ENCODE results near the gene UNK. TPM values are rescaled to one million over a fixed set of nuclear protein-coding genes. Genes with fewer than 3 reads are reported as not detected.
"Not testable (repeated sequence)": the region's sequence is repeated elsewhere in the genome, so short reads cannot be mapped to it uniquely, and the experiment has no call there.

The UNK gene
- total RNA-seq, 2 donors from 2014 or later: 30.3 to 33.4 TPM

DNA sequence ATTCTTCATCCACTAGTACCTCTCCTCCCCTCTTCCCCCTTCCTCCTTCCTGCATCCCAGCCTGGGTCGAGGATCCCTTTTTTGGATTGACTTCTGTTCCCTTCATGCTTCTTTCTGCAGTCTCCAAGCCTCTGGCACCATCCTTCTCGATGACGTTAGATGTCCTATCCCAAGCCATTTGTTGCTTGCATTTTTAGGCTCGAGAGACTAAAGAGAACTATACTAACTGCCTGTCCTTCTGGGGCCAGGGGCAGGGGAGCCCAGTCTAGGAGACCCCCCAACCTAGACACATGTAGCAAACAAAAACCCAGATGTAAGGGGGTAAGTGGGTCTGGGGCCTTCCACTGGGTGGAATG, 23.9 kb downstream of the UNK start:
- no peak for ATAC-seq
- no peak overlapping the region for H3K4me3 Mint-ChIP-seq

GRCh38 chr17:75808905-75809621, 24.5 kb downstream of the UNK start:
- no peaks in the 10 kb centered on the region for H3K9me3 ChIP-seq (ENCODE audit: control insufficient read depth, low read length, poor library complexity, severe bottlenecking)
- ATAC-seq: no peak
- Mint-ChIP-seq H3K27me3 (no peaks in the 10 kb centered on the region), H3K4me3 (no peak overlapping the region), H3K27ac (peak overlapping the region; percentile 78), H3K36me3 (ENCODE audit: low read depth) (peaks cover 2% of the 10 kb centered on the region), H3K4me1 (peaks cover 5% of the 10 kb centered on the region)
- DNase-seq: no peak

More for the DNA sequence above, 23.9 kb downstream of the UNK start:
- H3K27me3 Mint-ChIP-seq: no peaks in the 10 kb centered on the region
- no peak for DNase-seq
- peak overlapping the region; percentile 78 for H3K27ac Mint-ChIP-seq
- H3K36me3 Mint-ChIP-seq (ENCODE audit: low read depth): peaks cover 2% of the 10 kb centered on the region
- H3K9me3 ChIP-seq (ENCODE audit: control insufficient read depth, low read length, poor library complexity, severe bottlenecking): no peaks in the 10 kb centered on the region
- peaks cover 6% of the 10 kb centered on the region for H3K4me1 Mint-ChIP-seq

- ATAC-seq (no peak), DNase-seq (no peak)
- peaks cover 2% of the 10 kb centered on the region for H3K36me3 Mint-ChIP-seq (ENCODE audit: low read depth)
- no peaks in the 10 kb centered on the region for H3K27me3 Mint-ChIP-seq
- no peak overlapping the region for H3K4me3 Mint-ChIP-seq
- H3K27ac Mint-ChIP-seq: no peak overlapping the region
- H3K4me1 Mint-ChIP-seq: peaks cover 5% of the 10 kb centered on the region
- H3K9me3 ChIP-seq (ENCODE audit: control insufficient read depth, low read length, poor library complexity, severe bottlenecking): no peaks in the 10 kb centered on the region
Measured at GRCh38 chr17:75809631-75810111, 25.1 kb downstream of the UNK start.

- peaks cover 5% of the 10 kb centered on the region for H3K4me1 Mint-ChIP-seq
- peaks cover 2% of the 10 kb centered on the region for H3K36me3 Mint-ChIP-seq (ENCODE audit: low read depth)
- no peaks in the 10 kb centered on the region for H3K9me3 ChIP-seq (ENCODE audit: control insufficient read depth, low read length, poor library complexity, severe bottlenecking)
- H3K4me3 Mint-ChIP-seq: no peak overlapping the region
- no peaks in the 10 kb centered on the region for H3K27me3 Mint-ChIP-seq
- ATAC-seq: no peak
- no peak overlapping the region for H3K27ac Mint-ChIP-seq
- no peak for DNase-seq
Measured at GRCh38 chr17:75810216-75810615, 25.6 kb downstream of the UNK start.

GRCh38 chr17:75810756-75811155, 26.1 kb downstream of the UNK start:
- not testable (repeated sequence) for H3K4me1 Mint-ChIP-seq

DNA sequence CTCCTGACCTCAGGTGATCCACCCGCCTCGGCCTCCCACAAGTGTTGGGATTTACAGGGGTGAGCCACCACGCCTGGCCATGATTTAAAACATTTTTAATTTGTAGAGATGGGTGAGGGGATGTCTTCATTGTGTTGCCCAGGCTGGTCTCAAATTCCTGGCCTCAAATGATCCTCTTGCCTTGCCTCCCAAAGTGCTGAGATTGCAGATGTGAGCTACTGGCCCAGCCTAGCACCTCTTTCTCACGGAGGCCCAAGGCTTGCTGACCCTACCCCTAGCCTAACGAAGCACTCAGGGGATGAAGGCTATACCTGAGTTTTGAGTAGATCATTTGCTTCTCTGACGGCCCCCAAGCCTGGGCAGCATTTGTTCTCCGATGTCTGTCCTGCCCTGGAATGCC, 26.6 kb downstream of the UNK start:
- Mint-ChIP-seq H3K27me3 (no peaks in the 10 kb centered on the region), H3K36me3 (ENCODE audit: low read depth) (peaks cover 2% of the 10 kb centered on the region), H3K27ac (peak overlapping the region; percentile 19)

More at GRCh38 chr17:75810756-75811155, 26.1 kb downstream of the UNK start:
- H3K9me3 ChIP-seq (ENCODE audit: control insufficient read depth, low read length, poor library complexity, severe bottlenecking); H3K27me3 Mint-ChIP-seq; DNase-seq; ATAC-seq; H3K4me3 Mint-ChIP-seq; H3K36me3 Mint-ChIP-seq (ENCODE audit: low read depth): not testable (repeated sequence)
- H3K27ac Mint-ChIP-seq: peak overlapping the region; percentile 19

DNA sequence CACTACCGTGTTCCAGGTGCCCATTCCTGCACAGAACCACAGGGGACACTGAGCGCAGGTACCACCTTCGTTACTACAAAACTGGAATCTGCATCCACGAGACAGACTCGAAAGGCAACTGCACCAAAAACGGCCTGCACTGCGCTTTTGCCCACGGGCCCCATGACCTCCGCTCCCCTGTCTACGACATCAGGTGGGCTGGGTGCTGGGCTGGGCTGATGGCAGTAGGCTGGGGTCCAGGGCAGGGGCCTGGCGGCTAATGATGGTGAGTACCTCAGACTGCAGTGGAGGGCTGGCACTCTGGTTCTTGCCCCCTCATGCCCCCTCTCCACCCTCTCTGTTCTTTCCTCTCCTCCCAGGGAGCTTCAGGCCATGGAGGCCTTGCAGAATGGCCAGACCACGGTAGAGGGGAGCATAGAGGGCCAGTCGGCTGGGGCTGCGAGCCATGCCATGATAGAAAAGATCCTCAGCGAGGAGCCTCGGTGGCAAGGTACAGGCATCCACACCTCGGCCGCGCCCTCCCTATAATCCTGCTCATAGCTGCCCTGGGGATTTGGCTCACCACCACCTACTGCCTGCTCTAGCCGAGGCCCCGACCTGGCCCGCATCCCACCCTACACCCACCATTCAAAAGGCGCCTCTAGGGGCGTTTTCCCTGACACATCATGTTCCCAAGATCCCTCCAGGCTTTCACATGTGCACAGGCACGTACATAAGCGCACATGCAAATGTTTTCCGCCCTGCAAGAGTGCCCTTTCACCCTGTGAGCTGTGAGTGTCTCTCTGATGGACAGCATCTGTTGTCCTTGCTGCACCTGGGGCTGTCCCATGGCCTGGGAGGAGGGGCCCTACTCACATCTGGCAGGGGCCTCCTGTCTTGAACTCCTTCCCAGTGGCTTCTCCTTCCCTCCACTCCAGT, 27.7 kb downstream of the UNK start:
- Mint-ChIP-seq H3K36me3 (ENCODE audit: low read depth) (peaks cover 2% of the 10 kb centered on the region), H3K27ac (no peak overlapping the region), H3K4me1 (peaks cover 6% of the 10 kb centered on the region), H3K27me3 (no peaks in the 10 kb centered on the region), H3K4me3 (no peak overlapping the region)
- no peak for DNase-seq
- H3K9me3 ChIP-seq (ENCODE audit: control insufficient read depth, low read length, poor library complexity, severe bottlenecking): no peaks in the 10 kb centered on the region
- no peak for ATAC-seq

More for the DNA sequence above, 26.6 kb downstream of the UNK start:
- DNase-seq (no peak), ATAC-seq (no peak)
- Mint-ChIP-seq H3K4me3 (no peak overlapping the region), H3K4me1 (peaks cover 5% of the 10 kb centered on the region)
- no peaks in the 10 kb centered on the region for H3K9me3 ChIP-seq (ENCODE audit: control insufficient read depth, low read length, poor library complexity, severe bottlenecking)

- DNase-seq: no peak
- H3K4me3 Mint-ChIP-seq: no peak overlapping the region
- H3K27me3 Mint-ChIP-seq: no peaks in the 10 kb centered on the region
Measured at GRCh38 chr17:75813081-75814020, 28.7 kb downstream of the UNK start.

GRCh38 chr17:75814021-75814395, 29.4 kb downstream of the UNK start:
- Mint-ChIP-seq H3K36me3 (ENCODE audit: low read depth) (peaks cover 4% of the 10 kb centered on the region), H3K27ac (no peak overlapping the region), H3K4me1 (peaks cover 5% of the 10 kb centered on the region), H3K27me3 (no peaks in the 10 kb centered on the region), H3K4me3 (no peak overlapping the region)
- ATAC-seq (no peak), DNase-seq (no peak)
- no peaks in the 10 kb centered on the region for H3K9me3 ChIP-seq (ENCODE audit: control insufficient read depth, low read length, poor library complexity, severe bottlenecking)

More at GRCh38 chr17:75813081-75814020, 28.7 kb downstream of the UNK start:
- no peaks in the 10 kb centered on the region for H3K9me3 ChIP-seq (ENCODE audit: control insufficient read depth, low read length, poor library complexity, severe bottlenecking)
- no peak overlapping the region for H3K27ac Mint-ChIP-seq
- peaks cover 2% of the 10 kb centered on the region for H3K36me3 Mint-ChIP-seq (ENCODE audit: low read depth)
- H3K4me1 Mint-ChIP-seq: peaks cover 6% of the 10 kb centered on the region
- ATAC-seq: no peak

DNA sequence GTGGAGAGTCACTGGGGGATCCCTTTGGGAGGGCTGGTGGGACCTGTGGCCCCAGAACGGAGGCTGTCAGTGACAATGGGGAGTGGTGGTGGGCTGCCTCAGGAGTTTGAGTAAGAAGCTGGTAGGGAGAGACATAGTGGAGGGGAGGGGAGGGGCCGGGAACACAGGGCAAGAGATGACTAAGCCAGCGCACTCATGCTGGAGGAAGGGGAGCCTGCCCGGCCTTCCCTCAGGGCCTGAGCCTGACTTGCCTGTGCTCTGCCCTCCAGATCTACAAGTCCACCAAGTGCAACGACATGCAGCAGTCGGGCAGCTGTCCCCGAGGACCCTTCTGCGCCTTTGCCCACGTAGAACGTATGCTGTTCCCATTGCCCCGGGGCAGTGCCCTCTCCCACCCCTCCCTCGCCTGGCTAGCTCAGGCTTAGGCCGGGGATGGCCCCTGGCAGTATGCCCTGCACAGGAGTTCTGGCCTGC, 30.3 kb downstream of the UNK start:
- no peak overlapping the region for H3K27ac Mint-ChIP-seq
- H3K27me3 Mint-ChIP-seq: no peaks in the 10 kb centered on the region
- H3K9me3 ChIP-seq (ENCODE audit: control insufficient read depth, low read length, poor library complexity, severe bottlenecking): no peaks in the 10 kb centered on the region
- peaks cover 6% of the 10 kb centered on the region for H3K36me3 Mint-ChIP-seq (ENCODE audit: low read depth)
- DNase-seq (no peak), ATAC-seq (no peak)
- peaks cover 10% of the 10 kb centered on the region for H3K4me1 Mint-ChIP-seq
- H3K4me3 Mint-ChIP-seq: no peak overlapping the region

DNA sequence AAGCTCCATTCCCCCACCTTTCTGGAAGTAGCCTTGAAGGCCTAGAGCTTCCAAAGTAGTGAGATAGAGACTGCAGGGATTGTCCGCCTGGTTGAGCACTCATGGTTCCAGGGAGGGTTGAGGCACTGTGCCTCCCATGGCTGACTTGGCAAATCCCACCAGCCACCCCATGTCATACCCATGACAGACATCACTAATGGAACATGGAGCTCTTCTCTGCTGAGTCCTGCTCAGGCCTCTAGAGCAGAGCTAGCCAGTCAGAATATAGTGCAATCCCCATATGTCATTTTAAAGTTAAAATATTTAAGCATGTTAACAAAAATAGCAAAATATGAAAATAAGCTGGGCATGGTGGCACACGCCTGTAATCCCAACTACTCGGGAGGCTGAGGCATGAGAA, 30.8 kb downstream of the UNK start:
- Mint-ChIP-seq H3K4me3 (no peak overlapping the region), H3K36me3 (ENCODE audit: low read depth) (peaks cover 6% of the 10 kb centered on the region), H3K27ac (no peak overlapping the region), H3K27me3 (no peaks in the 10 kb centered on the region), H3K4me1 (peaks cover 10% of the 10 kb centered on the region)
- no peaks in the 10 kb centered on the region for H3K9me3 ChIP-seq (ENCODE audit: control insufficient read depth, low read length, poor library complexity, severe bottlenecking)
- no peak for DNase-seq
- no peak for ATAC-seq

DNA sequence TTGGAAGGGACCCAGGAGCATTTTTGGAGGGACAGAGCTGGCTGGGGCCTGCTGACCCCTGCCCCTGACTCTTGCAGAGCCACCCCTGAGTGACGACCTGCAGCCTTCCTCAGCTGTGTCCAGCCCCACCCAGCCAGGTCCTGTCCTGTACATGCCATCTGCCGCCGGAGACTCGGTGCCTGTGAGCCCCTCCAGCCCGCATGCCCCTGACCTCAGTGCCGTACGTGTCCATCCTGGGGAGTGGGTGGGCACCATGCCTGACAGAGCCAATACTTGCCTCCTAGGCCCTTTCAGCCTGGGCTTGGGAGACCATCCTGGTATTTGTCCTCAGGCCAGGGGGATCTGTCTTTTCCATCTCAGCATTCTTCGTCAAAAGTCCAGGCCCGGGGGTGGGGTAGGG, 32.1 kb downstream of the UNK start:
- peaks cover 16% of the 10 kb centered on the region for H3K4me1 Mint-ChIP-seq
- DNase-seq: no peak
- no peak overlapping the region for H3K4me3 Mint-ChIP-seq
- no peaks in the 10 kb centered on the region for H3K27me3 Mint-ChIP-seq
- no peaks in the 10 kb centered on the region for H3K9me3 ChIP-seq (ENCODE audit: control insufficient read depth, low read length, poor library complexity, severe bottlenecking)
- no peak for ATAC-seq
- H3K36me3 Mint-ChIP-seq (ENCODE audit: low read depth): peaks cover 6% of the 10 kb centered on the region
- H3K27ac Mint-ChIP-seq: no peak overlapping the region

All from T-helper 17 cell (primary cell).